DND-41 (cell line): ENCODE data around the gene RBM5.

Source experiments
- ATAC-seq: fragments of 200-7000 bp; cut with Tn5 transposase; 3 replicates; pipeline ENCODE4 v1.9.1; 2021; ENCODE audit warnings: low read depth; ENCODE audit not compliant: insufficient read depth
- DNase-seq: peaks from one replicate; pipeline ENCODE4 v3.0.0-alpha.2; 2020
- H2AFZ ChIP-seq: 2 replicates; pipeline ENCODE4 v1.6.0; 2012; ENCODE audit warnings: low read depth, low read length
- H3K27ac ChIP-seq: 2 replicates; pipeline ENCODE4 v1.5.1; 2012; ENCODE audit warnings: low read length, inconsistent platforms
- H3K27me3 ChIP-seq: fragments of 200-600 bp; sonication (generic); 2 replicates; pipeline ENCODE4 v1.6.0; 2012; ENCODE audit warnings: low read length, mild to moderate bottlenecking, inconsistent platforms; ENCODE audit not compliant: insufficient read depth, poor library complexity
- H3K36me3 ChIP-seq: 2 replicates; pipeline ENCODE4 v1.5.1; 2012; ENCODE audit warnings: low read length, inconsistent platforms; ENCODE audit not compliant: insufficient read depth
- H3K4me1 ChIP-seq: 2 replicates; pipeline ENCODE4 v1.5.1; 2012; ENCODE audit warnings: mild to moderate bottlenecking, low read length; ENCODE audit not compliant: insufficient read depth
- H3K4me2 ChIP-seq: 2 replicates; pipeline ENCODE4 v1.6.0; 2012; ENCODE audit warnings: mild to moderate bottlenecking, moderate library complexity, low read length, inconsistent platforms; ENCODE audit not compliant: insufficient read depth
- H3K4me3 ChIP-seq, 2 experiments: fragments of 200-600 bp in 1 of 2; shearing (Covaris generic) in 1 of 2; 2 replicates each; pipeline ENCODE4 v1.5.1; 2012 to 2016; ENCODE audit warnings: inconsistent platforms in 2 of 2, low read length in 2 of 2, mild to moderate bottlenecking in 2 of 2, low read depth in 1 of 2, moderate library complexity in 1 of 2
- H3K79me2 ChIP-seq: 2 replicates; pipeline ENCODE4 v1.6.0; 2012; ENCODE audit warnings: low read length, inconsistent platforms; ENCODE audit not compliant: insufficient read depth
- H3K9ac ChIP-seq: 2 replicates; pipeline ENCODE4 v1.6.0; 2012; ENCODE audit warnings: low read depth, mild to moderate bottlenecking, inconsistent platforms, low read length, moderate library complexity
- H3K9me3 ChIP-seq: 2 replicates; pipeline ENCODE4 v1.5.1; 2012; ENCODE audit warnings: low read length, moderate library complexity, mild to moderate bottlenecking, inconsistent platforms; ENCODE audit not compliant: insufficient read depth, severe bottlenecking
- H4K20me1 ChIP-seq: 2 replicates; pipeline ENCODE4 v1.6.0; 2012; ENCODE audit warnings: low read length; ENCODE audit not compliant: insufficient read depth
- CTCF ChIP-seq: IDR thresholded peaks from 2 replicates; pipeline ENCODE4 v1.5.1; 2012; ENCODE audit warnings: borderline replicate concordance, low read length, moderate library complexity, mild to moderate bottlenecking; ENCODE audit not compliant: poor library complexity, severe bottlenecking; ENCODE audit errors: extremely low read depth
- EZH2 ChIP-seq: IDR thresholded peaks from 3 replicates; pipeline ENCODE4 v1.6.1; 2012; ENCODE audit warnings: borderline replicate concordance, low read depth, mild to moderate bottlenecking, moderate library complexity, low read length, inconsistent platforms; ENCODE audit not compliant: severe bottlenecking

Gene RBM5

GRCh38 chr3:50165910-50166538 is 77.3 kb downstream of the RBM5 start:
- DNase-seq (no peak), ATAC-seq (no peak)
- no peaks in the 10 kb centered on the region for H3K36me3 ChIP-seq
- H3K9me3 ChIP-seq, result no peaks in the 10 kb centered on the region
- H4K20me1 ChIP-seq, result no peaks in the 10 kb centered on the region
- no peaks in the 10 kb centered on the region for H3K4me1 ChIP-seq
- no peak overlapping the region for H3K27ac ChIP-seq
- no peak overlapping the region for H3K4me3 ChIP-seq
- TF ChIP-seq CTCF (no peak), EZH2 (no peak)
- no peak overlapping the region for H2AFZ ChIP-seq
- H3K4me2 ChIP-seq, result no peak overlapping the region
- H3K9ac ChIP-seq, result no peak overlapping the region
- no peaks in the 10 kb centered on the region for H3K79me2 ChIP-seq
- no peaks in the 10 kb centered on the region for H3K27me3 ChIP-seq

- H4K20me1 ChIP-seq, result no peaks in the 10 kb centered on the region
- no peak for DNase-seq
- H3K4me2 ChIP-seq, result no peak overlapping the region
- TF ChIP-seq EZH2 (no peak), CTCF (no peak)
- H3K4me1 ChIP-seq, result no peaks in the 10 kb centered on the region
- H3K9me3 ChIP-seq, result no peaks in the 10 kb centered on the region
- H3K27ac ChIP-seq, result no peak overlapping the region
- no peaks in the 10 kb centered on the region for H3K27me3 ChIP-seq
- no peaks in the 10 kb centered on the region for H3K79me2 ChIP-seq
- no peak for ATAC-seq
- no peak overlapping the region for H3K9ac ChIP-seq
- H3K4me3 ChIP-seq, result no peak overlapping the region
- no peak overlapping the region for H2AFZ ChIP-seq
- no peaks in the 10 kb centered on the region for H3K36me3 ChIP-seq
Observed at GRCh38 chr3:50166620-50167019, 77.9 kb downstream of the RBM5 start.

- no peaks in the 10 kb centered on the region for H4K20me1 ChIP-seq
- TF ChIP-seq CTCF (no peak), EZH2 (no peak)
Observed at GRCh38 chr3:50167069-50167840, 78.5 kb downstream of the RBM5 start.

More at GRCh38 chr3:50167069-50167840, 78.5 kb downstream of the RBM5 start:
- no peaks in the 10 kb centered on the region for H3K9me3 ChIP-seq
- no peaks in the 10 kb centered on the region for H3K36me3 ChIP-seq
- H3K27me3 ChIP-seq, result no peaks in the 10 kb centered on the region
- no peaks in the 10 kb centered on the region for H3K79me2 ChIP-seq
- H3K4me3 ChIP-seq, result no peak overlapping the region
- H3K4me2 ChIP-seq, result no peak overlapping the region
- no peaks in the 10 kb centered on the region for H3K4me1 ChIP-seq
- H3K27ac ChIP-seq, result no peak overlapping the region
- ATAC-seq (no peak), DNase-seq (no peak)
- no peak overlapping the region for H3K9ac ChIP-seq
- no peak overlapping the region for H2AFZ ChIP-seq
